GM19468 (cell line): ENCODE measurements around the gene CSNK2A1.

Experiments used
- ATAC-seq: cut with Tn5 transposase; IDR thresholded peaks from one replicate; pipeline ENCODE4 v1.9.1; 2021; ENCODE audit warnings: mild to moderate bottlenecking, moderate library complexity, moderate number of reproducible peaks; ENCODE audit not compliant: unreplicated experiment; ENCODE audit errors: extremely low read depth

Gene CSNK2A1

GRCh38 chr20:568097-568652 is 24.6 kb upstream of the CSNK2A1 start:
- no peak for ATAC-seq

DNA sequence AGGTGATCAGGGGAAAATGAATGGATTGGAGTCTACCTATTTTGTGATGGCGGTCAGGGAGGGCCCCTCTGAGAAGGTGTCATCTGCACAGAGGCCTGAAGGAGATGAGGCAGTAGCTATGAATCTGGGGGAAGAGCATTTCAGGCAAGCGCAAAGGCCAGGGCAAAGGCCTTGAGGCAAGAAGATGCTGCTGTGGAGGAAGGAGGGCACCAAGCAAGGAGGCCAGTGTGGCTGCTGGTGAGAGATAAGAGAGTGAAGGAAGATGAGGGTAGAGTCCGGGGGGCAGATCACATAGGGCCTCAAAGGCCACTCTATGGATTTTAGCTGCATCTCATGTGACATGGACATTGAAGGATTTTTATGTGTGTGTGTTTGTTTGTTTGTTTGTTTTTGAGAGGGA is 20.6 kb upstream of the CSNK2A1 start:
- no peak for ATAC-seq

DNA sequence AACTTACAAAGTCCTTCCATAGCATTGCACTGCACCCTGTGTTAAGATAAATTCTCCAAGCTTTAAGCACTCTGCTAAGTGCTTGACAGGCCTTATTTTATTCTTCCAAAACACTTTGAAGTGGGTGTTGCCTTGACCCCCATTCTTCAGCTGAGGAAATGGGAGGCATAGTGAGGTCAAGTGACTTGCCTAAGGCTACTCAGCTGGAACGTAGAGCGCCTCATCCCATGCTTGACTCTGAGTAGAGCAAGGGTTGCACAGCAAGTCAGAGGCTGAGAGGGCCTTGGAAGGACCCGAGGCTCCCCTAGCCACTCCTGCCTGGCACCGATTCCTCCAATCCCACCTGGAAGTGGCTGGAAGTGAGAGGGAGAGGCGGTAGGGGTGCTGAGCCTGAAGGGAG is 19.6 kb upstream of the CSNK2A1 start:
- no peak for ATAC-seq

DNA sequence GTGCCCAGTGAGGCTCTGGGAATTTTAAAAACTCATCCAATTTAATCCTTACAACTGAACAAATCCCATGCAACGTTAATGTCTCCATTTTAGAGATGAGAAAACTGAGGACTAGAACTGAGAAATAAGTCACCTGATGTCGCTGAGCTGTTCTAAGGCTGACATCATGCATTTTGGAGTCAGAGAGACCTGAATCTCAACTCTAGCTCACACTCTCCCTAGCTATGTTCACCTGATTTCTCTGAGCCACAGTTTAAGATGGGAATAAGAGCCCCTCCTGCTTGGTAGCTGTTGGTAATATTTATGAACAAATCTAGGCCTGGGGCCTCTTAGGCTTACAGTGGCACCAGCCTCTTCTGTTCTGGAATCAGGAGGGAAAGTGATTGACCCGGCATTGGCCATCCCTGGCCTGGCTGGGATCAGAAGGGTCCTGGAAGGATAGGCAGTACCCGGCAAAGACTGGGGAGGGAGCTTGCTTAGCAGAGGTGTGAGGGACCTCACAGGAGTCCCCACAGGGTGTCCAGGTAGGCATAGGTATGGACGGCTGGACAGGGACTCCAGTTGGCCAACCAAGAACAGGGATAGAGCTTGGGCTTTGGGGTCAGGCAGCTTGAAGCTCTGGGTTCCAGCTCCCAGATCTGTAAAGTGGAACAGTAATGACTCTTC is 18.8 kb upstream of the CSNK2A1 start:
- ATAC-seq, result no peak

DNA sequence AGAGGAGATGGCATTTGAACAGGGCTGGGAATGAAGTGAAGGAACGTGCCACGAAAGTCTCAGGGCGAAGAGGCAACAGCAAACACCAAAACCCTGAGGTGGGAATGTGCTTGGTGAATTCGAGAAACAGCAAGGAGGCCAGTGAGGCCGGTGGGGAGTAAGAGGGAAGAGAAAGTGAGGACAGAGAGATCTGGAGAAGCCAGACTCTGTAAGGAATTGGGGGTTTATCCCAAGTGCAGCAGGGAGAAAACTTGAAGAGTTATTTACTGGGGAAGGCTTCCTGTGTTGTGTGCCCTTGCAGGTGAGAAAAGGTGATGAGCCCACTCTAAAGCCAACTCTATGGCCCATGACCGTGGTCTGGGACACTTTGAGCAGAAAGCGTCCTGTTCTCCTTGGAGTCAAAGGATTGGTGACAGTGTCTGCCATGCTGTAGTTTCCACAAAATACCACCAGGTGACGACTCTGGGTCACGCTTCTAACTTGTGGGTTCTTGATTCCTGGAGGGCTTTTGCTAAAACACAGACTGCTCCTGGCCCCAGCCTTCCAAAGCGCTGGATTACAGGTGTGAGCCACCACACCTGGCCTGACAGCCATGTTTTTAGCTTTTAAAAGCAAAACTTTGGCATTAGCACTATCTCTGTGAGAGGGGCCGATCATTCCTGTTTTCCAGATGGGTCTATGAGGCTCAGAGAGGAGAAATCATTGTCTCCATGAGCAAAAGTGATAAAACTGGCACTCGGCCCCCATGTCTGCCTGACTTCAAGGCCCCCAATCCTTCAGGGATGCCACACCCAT is 18.0 kb upstream of the CSNK2A1 start:
- no peak for ATAC-seq

- no peak for ATAC-seq
These were observed 17.1 kb upstream of the CSNK2A1 start for GRCh38 chr20:560680-561079.

GRCh38 chr20:558117-558516 is 14.5 kb upstream of the CSNK2A1 start:
- ATAC-seq, result no peak

DNA sequence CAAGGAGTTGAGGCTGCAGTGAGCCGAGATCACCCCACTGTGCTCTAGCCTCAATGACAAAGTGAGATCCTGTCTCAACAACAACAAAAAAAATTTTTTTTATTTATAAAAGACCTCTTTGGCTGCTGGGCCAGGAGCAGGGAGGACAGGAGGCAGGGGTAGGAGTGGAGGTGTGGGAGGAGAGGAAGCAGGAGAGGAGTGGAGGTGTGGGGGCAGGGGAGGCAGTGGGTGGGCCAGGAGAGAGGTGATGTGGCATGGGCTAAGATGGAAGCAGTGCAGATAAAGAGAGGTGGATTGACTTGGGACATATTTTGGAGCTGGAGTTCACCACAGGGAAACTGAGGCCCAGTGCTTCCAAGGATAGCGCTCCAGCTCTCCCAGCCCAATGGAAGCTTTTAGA is 13.4 kb upstream of the CSNK2A1 start:
- no peak for ATAC-seq

DNA sequence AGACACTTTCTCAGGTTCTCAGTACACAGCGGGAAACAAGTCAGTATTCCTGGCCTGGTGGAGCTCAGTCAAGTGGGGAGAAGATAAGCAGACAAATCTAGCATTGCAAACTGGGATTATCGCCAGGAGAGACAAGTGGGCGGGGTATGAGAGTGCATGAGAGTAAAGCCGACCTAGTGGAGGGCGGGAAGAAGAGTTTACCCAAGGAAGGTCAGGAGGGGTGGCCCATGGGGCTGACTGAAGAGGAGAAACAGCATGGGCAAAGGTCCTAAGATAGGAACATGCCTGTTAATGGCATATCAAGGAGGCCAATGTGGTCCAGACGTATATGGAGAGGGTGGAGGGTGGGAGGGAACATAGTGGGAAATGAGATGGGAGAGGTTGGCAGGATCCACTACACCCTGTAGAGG is 12.4 kb upstream of the CSNK2A1 start:
- ATAC-seq, result no peak

- no peak for ATAC-seq
These were observed 7.0 kb upstream of the CSNK2A1 start for GRCh38 chr20:550611-551010.

GRCh38 chr20:549722-550496 is 6.3 kb upstream of the CSNK2A1 start:
- ATAC-seq, result no peak

GRCh38 chr20:548906-549305 is 5.3 kb upstream of the CSNK2A1 start:
- no peak for ATAC-seq

DNA sequence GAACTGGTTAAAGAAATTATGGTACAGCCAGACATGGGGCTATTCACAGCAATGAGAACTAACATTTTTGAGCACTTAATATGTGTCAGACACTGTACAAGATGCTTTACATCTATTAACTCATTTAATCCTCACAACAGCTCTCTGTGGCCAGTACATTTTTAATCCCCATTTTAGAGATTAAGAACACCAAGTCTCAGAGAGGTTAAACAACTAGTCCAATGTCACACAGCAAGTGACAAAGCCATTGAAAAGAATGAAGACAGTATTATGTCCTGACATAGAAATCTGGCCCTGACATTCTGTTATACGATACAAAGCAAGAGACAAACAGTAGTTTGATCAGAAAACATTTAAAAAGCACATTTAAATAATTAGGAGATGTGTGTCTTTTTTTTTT is 3.8 kb upstream of the CSNK2A1 start:
- ATAC-seq, result no peak

DNA sequence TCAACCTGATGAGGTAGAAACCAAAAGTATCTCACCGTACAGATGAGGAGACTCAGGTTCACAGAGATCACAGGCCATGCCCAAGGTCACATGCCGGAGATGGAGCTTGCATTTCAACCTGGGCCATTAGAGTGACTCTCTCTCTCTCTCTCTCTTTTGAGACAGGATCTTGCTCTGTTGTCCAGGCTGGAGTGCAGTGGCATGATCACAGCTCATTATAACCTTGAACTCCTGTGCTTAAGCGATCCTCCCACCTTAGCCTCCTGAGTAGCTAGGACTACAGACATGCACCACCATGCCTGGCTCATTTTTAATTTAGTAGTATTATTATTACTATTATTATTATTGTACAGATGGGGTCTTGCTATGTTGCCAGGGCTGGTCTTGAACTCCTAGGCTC is 2.8 kb upstream of the CSNK2A1 start:
- no peak for ATAC-seq

GRCh38 chr20:544153-544725 is 649 bp upstream of the CSNK2A1 start:
- ATAC-seq, result no peak

GRCh38 chr20:542777-543368 is 717 bp downstream of the CSNK2A1 start:
- ATAC-seq, result no peak

- ATAC-seq, result no peak
These were observed 3.0 kb downstream of the CSNK2A1 start for GRCh38 chr20:540391-541201.

DNA sequence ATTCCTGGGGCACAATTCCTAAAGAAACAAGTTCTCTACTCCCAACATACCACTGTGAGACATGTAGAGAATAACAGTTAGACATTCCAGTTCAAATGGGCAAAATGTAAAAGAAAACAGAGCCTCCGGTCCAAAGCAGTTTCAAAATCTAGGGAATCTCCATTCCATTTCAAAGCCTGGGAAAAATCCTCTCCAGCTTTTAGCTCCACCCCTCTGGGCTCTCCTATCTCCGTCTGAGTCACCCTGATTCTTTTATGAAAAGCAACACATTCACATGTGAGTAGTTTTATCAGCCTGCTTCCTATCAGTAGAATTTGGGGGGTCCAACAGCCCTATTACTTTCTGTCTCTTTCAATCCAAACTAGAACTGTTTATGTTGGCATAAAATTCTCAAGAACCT is 3.7 kb downstream of the CSNK2A1 start:
- ATAC-seq, result no peak

DNA sequence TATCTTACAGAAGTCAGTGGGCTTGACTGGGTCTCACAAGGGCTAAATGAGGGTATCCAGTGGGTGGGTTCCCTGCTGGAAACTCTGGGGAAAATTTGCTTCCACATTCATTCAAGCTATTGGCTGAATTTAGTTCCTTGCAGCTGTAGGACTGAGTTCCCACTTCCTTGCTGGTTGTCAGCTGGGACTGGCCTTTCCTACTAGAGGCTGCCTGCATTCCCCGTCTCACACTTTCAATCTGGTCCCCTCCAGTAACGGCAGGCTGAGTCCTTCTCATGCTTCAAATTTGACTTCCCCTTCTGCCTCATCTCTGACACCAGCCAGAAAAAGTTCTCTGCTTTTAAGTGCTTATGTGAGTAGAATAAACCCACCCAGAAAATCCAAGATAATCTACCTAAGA is 4.4 kb downstream of the CSNK2A1 start:
- no peak for ATAC-seq
